Limb (tissue), 2 donors: Measurements from ENCODE around the gene MYO15B.
"Not testable (repeated sequence)": the region's sequence is repeated elsewhere in the genome, so short reads cannot be mapped to it uniquely, and the experiment has no call there.

ENCODE experiments used
- DNase-seq, 2 donors: peaks; one replicate each; pipeline ENCODE4 v3.0.0-alpha.2; 2016; ENCODE audit errors: extremely low spot score in 2 of 2

MYO15B gene

DNA sequence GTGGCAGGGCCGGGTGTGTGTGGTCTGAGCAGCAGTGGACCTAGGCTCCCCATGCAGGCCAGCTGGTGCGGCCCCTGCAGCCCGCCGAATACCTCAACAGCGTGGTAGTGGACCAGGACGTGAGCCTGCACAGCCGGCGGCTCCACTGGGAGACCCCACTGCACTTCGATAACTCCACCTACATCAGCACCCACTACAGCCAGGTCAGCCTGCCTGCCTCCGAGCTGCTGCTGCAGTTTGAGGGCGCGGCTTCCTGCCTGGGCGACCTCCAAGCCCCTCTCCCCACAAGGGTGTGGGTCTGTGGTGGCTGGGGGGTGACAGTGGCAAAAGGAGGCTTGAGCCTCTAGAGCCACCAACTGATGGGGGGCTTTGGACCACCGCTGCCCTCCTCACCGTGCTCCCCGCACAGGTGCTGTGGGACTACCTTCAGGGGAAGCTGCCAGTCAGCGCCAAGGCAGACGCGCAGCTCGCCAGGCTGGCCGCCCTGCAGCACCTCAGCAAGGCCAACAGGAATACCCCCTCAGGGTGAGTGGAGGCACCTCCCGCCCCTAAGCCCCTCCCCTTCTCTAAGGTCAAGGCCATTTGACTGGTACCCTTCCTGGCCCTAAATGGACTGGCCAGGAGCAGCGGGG is 37.2 kb downstream of the MYO15B start:
- DNase-seq: no peak

DNA sequence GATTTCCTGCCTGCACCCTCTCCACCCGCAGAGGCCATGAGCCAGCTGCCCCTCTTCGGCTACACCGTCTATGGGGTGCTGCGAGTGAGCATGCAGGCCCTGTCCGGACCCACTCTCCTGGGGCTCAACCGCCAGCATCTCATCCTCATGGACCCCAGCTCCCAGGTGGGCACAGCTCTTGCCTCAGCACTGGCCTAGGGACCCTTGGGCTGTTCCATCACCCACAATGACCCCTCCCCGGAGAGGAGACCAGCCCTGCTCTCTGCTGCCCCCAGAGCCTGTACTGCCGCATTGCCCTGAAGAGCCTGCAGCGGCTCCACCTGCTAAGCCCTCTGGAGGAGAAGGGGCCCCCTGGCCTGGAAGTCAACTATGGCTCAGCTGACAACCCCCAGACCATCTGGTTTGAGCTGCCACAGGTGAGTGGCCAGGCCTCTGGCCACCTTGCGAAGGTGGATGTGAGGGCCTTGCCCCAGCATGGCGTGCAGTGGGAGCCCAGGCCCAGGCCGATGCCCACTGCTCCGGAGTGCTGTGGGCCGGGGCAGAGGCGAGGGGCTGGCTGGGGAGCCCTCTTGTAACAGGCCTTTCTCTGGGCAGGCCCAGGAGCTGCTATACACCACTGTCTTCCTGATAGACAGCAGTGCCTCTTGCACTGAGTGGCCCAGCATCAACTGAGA is 38.4 kb downstream of the MYO15B start:
- DNase-seq: peak in 1 of 2 donors; percentile 61

DNA sequence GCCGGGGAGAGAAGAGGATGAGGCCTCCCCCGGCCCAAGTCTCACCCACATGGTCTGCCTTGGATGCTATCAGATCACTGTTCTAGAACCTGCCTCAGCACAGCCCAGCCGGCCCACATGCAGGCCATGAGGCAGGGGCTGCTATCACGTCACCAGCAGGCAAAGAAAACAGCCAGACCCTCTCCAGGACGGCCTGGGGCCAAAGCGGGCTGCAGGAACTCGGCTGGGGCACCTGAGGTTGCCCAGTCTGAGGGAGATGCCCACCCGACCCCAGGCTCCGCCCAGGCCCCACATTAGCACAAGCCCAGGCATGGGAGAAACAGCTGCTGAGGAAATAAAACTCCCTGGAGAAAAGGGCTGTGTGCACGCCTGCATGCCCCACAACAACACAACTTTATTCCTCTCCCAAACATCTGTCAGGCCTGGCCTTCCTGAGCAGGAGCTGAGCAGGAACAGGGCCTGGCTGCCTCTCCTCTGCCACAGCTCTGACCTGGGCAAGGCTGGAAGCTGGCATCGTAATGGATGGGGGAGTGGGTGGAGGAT is 39.0 kb downstream of the MYO15B start:
- no peak for DNase-seq

DNA sequence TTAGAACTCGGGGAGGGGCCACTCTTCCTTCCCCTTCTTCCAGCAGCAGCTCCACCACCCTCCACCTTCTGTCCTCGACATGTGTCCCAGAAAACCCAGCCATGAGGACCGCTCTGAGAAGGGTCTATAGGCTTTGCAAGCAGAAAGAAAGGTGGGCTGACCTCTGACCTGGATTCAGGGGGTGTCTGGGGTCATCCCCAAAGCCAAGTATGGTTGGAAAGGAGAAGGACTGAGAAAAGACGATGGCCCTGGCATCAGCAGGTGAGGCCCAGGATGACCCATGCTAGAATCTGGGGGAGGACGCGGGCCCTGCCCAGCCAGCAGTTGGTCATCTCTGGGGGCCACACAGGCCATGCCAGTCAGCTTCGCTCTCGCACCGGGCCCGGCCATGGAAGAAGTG is 39.5 kb downstream of the MYO15B start:
- no peak for DNase-seq

DNA sequence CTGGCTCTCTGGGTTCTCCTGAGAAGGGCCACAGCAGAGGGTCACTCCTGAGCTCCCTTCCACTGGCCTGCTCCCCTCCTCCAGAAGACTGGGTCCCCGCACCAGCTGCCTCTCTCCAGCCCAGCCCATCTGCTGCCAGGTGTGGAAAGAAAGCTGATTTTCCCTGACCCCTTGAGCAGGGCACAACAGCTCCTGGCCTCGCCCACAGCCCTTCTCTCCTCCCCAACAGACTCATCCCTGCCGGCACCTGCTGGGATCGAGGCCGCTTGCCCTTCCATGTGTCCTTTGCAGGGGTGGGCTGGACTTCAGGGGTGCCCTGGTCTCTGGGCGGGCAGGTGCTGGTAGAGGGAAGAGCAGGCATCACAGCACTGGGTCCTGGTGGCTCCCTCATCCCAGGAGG is 40.8 kb downstream of the MYO15B start:
- no peak for DNase-seq

DNA sequence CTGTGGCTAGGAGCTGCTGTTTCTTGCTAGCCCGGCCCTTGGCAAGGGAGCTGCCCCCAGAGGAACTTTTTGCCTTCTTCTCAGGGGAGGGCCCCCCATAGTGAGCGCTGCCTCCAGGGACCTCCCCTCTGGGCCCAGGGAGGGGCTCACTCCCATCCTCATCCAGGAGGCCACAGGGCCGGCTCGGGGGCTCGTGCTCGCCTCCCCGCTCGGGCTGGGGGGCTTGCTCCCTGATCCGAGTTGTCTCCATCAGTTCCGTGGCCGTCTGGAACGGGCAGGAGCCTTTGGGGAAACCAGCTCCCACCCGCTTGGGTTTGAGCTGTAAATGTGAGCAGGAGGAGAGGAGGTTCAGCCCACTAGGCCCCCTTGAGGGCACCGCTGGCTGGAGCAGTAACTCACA is 41.6 kb downstream of the MYO15B start:
- no peak for DNase-seq

DNA sequence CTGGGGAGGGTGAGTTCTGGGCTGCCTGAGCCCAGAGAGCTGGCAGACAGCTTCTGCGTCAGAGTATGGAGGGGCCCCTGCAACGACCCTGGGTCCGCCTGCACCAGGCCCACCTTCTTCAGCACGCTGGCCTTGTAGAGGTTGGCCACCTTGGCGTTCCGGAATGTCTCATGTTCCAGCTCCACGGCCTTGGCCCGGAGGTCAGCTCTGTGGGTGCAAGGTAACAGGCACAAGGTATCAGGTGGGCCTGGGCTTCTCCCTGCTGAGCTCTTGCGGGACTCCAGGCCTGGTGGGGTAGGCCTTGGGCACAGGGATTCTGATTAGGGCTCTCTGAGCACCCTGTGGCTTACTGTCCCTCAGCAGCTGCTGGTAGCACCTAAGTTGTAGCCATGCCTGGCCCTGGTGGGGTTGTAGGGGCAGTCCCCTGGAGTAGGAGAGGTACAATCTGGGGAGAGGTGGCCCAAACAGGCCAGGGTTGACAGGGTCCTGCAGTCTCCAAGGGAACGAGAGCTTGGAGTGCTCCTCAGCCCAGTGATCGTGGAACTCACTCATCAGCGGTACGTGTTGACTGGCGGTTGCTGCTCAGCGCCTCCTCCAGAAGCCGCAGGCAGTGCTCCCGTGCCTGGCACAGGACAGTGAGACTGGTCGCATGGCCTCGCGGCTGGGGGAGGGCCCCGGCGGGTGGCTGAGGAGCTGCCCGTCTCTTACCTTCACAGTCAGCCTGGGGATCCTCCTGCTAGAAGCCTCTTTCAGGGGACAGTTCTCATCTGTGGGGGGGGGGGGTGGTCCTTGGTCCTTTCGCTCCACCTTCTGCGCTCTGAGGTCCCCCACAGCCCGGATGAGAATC is 42.7 kb downstream of the MYO15B start:
- no peak for DNase-seq

DNA sequence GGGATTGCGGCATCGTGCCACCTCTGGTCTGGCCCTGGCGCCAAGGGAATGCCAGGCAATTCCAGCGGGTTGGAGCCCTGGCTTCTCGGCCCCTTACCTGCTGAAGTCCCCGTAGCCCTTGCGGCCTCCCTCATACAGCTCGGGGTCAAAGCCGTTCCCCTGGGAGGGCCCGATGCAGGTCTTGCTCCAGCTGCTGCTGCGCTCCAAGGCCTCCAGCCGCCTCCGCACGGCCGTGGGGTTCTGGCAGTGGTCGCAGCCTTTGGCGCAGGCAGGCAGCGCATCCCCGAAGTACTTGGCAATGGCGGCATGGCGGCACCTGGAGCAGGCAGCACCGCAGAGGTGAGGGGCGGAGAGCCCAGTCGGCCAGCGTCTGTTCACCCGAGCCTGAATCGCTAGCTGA is 43.8 kb downstream of the MYO15B start:
- DNase-seq: no peak

DNA sequence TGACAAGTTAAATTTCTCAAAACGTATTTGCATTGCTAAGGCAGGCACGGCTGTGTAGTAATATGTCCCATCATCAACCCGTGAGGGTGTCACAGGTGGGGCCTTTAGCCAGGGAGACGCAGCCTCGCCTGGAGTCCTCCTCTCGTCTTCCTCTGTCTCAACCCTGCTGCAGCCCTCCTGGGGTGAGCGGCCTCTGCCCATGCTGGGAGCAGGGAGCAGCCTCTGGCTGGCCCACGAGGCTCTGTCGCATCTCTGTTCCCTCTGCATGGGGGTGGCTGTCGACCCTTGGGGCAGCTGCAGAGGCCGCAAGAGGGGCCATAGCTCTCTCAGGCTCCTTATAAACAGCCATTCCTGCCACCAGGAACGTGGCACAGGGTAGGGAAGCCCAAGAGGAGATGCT is 44.8 kb downstream of the MYO15B start:
- DNase-seq: no peak

DNA sequence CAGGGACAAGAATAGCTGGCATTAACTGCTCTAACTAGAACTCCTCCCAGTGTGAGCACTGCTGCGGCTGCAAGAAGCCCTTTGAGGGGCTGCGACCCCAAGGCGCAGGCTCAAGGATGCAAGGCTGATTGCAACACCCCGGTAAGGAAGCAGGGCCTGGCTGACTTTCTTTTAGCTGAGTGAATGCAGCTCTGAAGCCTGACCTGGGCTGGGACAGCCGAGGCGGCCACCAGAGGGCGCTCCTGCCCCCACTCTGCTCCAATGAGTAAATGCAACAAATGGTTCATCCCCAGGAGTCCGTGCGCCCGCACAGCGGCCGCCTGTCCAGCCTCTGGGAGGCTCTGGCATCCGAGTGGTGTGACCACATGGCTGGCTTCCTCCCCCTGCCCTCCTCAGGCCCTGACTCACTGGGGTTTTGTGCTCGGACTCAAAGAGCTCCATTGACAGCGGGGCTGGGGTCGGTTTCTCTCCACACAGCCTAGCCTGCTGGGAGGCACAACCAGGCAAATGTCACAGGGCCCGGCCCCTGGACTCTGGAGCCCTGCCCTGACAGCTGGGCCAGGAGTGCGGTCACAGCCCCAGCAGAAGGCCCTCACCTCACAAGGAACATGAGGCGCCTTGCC is 45.4 kb downstream of the MYO15B start, which contains the start of gene SMIM5:
TSS of gene SMIM5 (plus strand) at position 572 of the 623 bp plus-strand sequence. CDS start 6,768 bp downstream, outside the sequence.
- peak; percentile 82 to 91 for DNase-seq

DNA sequence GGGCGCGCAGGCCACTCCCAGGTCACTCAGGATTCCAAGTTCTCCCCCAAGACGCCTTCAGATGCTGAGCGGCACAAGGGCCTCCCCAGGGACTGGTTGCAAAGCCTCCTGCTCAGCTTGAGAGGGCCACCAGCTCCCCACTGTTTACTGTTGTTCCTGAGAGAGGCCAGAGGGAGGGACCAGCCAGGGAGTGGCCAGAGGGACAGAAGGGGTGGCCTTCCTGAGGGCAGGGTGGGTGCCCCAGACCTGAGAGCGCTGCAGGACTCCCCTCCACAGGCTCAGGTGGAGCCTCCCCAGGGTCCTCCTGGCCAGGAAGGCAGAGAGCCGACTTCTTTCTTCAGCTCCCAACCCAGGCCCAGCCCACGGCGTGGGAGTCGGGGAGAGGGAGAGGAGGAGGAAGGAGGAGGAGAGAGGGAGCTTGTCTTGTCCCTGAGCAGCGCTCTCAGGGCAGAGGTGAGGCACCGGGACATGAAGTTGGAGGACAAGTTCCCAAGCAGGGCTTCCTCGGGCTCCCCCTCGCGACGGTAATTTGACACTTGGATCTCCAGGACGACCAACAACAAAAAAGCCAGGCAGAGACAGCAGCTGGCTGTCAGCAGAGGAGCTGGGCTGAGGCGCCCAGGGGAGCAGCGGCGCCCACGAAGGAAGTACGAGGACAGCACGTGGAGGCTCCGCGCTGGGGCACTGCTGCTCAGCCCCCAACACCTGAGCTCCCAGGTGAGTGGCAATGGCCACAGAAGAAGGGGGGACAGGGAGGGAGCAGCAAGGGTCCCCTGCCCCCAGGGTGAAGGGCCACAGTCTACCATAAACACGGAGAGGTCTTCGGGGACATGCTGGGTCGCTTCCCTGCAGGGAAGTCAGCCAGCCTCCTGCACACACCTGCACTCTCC is 46.1 kb downstream of the MYO15B start:
- DNase-seq: peak; percentile 92

DNA sequence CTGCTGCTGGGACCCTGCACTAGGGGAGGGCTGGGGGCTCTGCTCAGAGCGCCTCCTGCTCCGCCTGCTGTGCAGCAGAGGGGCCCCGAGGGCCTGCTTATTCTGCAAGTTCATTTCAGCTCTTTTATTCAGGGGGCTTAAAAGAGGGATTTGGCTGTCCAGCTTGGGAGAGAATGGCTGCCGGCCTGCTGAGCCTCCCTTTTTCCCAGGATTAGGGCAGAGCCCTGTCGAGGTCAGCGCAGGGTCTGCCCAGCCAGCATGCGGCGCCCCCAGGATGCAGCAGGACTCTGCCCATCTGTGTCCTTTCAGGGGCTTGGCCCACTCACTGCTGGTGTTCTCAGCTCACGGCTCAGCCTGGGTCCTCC is 46.8 kb downstream of the MYO15B start:
- no peak for DNase-seq

DNA sequence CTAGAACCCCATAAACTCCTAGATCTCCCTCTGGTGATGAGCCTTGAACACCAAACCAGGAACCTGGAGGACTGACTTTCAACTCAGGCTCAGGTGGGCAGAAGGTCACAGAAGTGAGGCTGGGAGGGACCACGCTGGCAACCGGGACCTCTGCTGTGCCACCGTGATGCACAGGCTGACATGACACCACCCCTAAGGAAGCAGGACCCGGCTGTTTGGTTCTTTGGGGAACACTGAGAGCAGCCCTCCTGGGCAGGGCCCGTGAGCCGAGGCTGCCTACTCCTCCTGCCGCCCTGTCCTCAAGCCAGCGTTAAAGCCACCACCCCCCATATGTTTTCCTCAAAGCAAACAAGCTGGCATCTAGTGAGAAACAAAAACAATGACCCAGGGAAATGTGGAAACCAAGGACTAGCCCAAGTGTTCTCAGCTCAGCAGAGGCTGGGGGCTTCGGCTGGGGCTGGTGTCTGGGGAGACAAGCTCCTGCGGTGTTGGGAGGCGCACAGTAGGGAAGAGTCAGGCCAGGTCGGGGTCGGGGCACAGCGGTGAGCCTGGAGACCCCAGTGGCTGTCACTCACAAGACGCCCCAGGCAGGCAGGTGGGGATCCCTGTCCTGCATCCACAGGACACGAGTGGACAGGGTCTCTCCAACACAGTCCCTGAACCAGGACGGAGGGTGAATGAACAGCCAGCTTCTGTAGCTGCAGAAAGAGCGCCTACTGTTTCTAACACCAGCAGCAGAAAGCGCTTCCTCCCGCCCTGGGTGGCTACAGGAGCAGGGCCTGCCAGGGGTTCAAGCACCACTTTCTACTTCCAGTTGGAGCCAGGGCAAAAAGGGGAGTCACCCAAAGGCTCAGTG is 47.4 kb downstream of the MYO15B start:
- DNase-seq: no peak

DNA sequence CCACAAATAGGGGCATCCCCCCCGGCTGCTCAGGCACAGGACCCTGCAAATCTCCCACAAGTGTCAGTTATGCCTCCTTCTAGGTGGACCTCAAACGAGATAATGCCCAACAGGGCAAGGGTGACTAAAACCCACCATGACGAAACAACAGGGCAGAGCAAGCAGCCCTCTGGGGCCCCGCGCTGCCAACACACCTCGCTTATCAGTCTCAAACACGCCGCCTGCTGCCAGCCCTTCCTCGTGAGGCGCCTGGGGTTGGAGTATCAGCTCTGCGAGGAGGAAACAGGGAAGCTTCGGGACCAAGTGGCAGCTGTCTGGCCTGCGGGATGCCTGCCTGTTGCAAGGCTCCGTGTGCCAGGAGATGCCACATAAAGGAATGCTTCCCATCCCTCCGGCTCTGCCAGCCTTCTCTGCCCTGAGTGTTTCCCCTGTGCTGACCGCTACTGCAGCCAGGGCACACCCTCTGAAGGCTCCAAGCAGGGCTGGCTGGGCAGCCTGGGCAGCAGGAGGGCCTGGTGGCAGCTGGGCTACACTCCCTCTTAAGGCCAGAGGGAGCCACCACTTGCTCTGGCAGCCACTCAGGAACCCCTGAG is 48.1 kb downstream of the MYO15B start:
- DNase-seq: no peak

DNA sequence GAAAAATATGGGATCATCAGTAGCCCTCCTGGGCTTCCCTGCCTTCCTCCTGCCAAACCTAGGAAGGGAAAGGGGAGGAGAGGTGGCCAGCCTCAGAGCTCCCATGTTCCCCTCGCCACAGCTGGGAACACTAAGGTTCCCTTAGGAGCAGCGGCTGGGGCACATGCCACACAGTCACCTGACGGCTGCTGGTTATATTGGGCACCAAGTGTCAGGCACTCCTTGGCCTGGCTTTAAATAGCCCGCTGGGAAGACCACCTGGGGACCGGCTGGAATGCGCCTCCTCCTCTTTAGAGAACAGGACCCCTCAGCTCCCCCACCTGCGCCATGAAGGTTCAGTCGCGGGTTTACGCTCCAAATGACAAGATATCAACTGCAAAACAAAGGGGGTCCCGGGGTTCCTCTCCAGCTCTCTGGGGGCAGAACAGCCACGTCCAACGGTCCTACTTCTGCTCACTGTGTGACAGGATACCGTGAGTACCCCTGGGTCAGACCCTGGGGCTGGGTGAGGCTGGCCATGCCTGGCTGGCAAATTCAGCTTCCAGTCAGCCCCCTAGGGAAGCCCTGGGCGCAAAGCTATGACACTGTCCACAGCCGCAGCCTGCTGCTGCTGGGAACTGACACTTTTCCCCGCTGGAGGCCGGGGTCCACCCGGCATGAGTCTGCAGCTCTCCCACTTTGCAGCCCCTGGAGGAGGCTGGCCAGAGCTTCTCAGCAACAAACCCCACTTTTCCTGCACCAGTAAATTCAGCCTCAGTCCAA is 49.0 kb downstream of the MYO15B start:
- no peak for DNase-seq

DNA sequence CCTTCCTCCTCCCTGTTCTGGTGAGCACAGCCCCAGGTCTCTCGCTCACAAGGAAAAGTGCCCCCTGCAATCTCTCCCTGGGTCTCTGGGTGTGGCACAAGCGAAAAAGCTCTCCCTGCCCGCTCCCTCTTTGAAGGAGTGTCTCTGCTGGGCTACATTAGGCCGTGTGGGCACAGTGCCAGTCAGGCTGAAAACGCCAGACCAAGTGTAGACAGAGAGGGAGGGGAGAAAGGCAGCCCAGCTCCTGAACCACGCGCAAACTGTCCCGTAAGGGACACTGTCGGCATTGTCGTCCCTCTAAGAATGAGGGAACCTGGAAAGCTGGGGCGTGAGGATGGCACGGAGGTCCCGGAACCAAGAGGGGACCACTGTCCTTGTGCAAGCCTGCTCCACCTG is 49.5 kb downstream of the MYO15B start:
- no peak for DNase-seq

DNA sequence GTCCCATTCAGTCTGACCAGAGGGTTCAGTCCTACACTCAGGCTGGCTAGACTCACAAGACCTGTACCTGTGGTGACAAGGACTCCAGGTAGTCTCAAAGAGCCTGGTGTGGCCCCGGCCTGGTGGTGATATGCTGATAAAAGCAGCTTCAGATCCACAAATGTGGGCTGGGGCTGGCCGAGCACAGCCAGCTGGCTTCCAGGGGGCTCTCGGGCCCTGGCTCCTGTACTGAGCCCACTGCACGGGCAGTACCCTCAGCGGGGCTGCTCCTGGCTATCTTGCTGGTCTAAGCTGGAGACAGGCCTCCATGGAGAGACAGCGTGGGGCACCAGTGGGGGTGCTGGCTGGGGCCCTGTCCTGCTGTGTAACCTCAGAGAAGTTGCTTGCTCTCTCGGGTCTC is 50.0 kb downstream of the MYO15B start:
- DNase-seq: no peak

DNA sequence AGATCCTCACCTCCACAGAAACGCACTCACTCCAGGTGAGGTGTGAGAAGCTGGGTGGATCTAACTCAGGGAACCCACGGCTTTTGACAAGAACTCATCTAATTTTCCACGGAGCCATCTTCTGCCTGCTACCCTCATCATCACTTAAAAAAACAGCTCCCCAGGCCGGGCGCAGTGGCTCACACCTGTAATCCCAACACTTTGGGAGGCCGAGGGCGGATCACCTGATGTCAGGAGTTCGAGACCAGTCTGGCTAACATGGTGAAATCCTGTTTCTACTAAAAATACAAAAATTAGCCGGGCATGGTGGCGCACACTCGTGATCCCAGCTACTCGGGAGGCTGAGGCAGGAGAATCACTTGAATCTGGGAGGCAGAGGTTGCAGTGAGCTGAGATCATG is 50.4 kb downstream of the MYO15B start:
- DNase-seq: not testable (repeated sequence)

DNA sequence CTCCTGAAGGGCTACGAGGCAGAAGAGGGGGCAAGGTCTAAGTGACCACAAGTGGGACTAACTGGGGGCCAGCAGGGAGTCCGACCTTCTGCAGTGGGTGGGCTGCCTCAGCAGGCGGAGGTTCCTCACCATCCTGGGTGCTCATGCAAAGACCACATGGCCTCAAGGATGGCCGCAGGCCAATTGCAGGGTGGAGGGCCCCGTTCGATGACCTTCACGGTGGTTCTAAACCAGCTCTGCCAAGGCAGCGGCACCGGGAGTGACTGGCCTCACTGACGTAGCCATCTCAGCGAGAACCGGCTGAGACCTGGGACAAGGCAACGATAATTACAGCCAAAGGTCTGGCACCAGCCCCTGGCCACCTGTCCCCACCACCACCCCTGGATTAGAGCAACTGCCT is 51.3 kb downstream of the MYO15B start:
- no peak for DNase-seq
